Kidney epithelial cell (primary cell): ENCODE results near the gene BRCA2. TPM values are rescaled to one million over a fixed set of nuclear protein-coding genes. Genes with fewer than 3 reads are reported as not detected.

Source experiments
- DNase-seq: peaks from one replicate; pipeline ENCODE4 v3.0.0-alpha.2; 2010; ENCODE audit warnings: low read depth
- H3K27me3 ChIP-seq: 2 replicates; pipeline ENCODE4 v1.6.0; 2011; ENCODE audit warnings: low read length; ENCODE audit not compliant: control insufficient read depth, insufficient read depth
- H3K36me3 ChIP-seq: 2 replicates; pipeline ENCODE4 v1.5.1; 2011; ENCODE audit warnings: low read length; ENCODE audit not compliant: control insufficient read depth, insufficient read depth
- H3K4me3 ChIP-seq: 2 replicates; pipeline ENCODE4 v1.5.1; 2011; ENCODE audit warnings: low read depth, mild to moderate bottlenecking, control low read depth, low read length
- CTCF ChIP-seq: IDR thresholded peaks from 2 replicates; pipeline ENCODE4 v1.5.1; 2011; ENCODE audit warnings: mild to moderate bottlenecking, moderate library complexity, low read length, control low read depth, inconsistent platforms; ENCODE audit not compliant: insufficient read depth, poor library complexity, severe bottlenecking
- total RNA-seq: library from RNA; depleted of rRNA; stranded (reverse); fragments of >200 nt; gene quantifications from 2 replicates; pipeline ENCODE4 v1.2.3, GENCODE V29; 2015

Gene BRCA2
- total RNA-seq, 1 donor from 2014 or later = 6.3 TPM

DNA sequence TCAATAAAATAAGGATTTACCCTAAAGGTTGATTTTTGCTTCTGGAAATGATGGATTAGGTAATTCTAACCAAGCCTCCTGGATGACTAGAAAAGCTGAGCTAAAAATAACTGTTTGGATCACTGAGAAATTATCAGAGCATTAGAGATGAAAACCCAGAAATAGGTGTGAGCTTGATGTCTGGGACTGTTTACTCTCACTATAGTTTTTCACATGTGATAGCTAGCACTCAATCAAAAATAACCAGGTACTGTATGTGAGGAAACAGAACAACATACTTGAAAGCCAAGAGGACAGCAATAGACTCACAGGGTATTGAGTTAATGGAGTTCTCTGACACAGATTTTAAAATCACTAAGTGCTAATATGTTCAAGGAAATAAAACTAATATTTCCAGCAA lies 9.7 kb upstream of the BRCA2 start:
- no peak for DNase-seq
- H3K4me3 ChIP-seq = no peak overlapping the region
- H3K36me3 ChIP-seq = no peaks in the 10 kb centered on the region
- H3K27me3 ChIP-seq = peaks cover 2% of the 10 kb centered on the region
- TF ChIP-seq CTCF = no peak

GRCh38 chr13:32309312-32310133 lies 5.8 kb upstream of the BRCA2 start:
- no peak overlapping the region for H3K4me3 ChIP-seq
- no peaks in the 10 kb centered on the region for H3K36me3 ChIP-seq
- no peak for DNase-seq
- TF ChIP-seq CTCF = no peak
- H3K27me3 ChIP-seq = no peaks in the 10 kb centered on the region

DNA sequence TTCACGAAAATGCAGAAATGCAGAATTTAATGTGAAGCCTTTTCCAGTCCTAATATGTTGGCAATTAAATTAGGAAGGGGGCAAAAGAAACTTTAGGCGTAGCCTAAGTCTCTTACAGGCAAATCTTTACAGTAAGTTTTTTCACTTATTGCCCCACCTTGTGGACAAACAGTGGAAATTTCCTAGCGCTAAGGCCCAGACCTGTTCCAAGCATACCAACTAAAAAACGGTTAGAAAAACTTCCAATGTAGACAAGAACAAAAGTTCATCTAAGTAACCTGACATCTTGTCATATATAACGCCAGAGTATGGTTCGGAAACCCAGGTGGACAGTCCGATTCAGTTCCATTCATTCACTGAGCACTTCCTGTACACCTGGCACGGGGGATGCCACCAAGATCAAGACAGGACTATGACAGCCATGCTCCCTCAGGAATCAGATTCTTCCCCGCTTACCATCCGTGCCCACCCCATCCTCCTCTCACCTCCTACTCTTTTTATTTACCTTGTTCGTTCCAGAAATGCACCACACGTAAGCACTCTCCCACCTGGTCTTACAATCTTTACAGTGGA lies 5.1 kb upstream of the BRCA2 start:
- peak; percentile 62 for TF ChIP-seq CTCF
- no peaks in the 10 kb centered on the region for H3K27me3 ChIP-seq
- H3K4me3 ChIP-seq = no peak overlapping the region
- H3K36me3 ChIP-seq = no peaks in the 10 kb centered on the region
- DNase-seq = no peak

- DNase-seq = no peak
- TF ChIP-seq CTCF = no peak
- Histone ChIP-seq H3K4me3 (no peak overlapping the region), H3K27me3 (no peaks in the 10 kb centered on the region), H3K36me3 (no peaks in the 10 kb centered on the region)
Observed at GRCh38 chr13:32311188-32311897, 4.0 kb upstream of the BRCA2 start.

DNA sequence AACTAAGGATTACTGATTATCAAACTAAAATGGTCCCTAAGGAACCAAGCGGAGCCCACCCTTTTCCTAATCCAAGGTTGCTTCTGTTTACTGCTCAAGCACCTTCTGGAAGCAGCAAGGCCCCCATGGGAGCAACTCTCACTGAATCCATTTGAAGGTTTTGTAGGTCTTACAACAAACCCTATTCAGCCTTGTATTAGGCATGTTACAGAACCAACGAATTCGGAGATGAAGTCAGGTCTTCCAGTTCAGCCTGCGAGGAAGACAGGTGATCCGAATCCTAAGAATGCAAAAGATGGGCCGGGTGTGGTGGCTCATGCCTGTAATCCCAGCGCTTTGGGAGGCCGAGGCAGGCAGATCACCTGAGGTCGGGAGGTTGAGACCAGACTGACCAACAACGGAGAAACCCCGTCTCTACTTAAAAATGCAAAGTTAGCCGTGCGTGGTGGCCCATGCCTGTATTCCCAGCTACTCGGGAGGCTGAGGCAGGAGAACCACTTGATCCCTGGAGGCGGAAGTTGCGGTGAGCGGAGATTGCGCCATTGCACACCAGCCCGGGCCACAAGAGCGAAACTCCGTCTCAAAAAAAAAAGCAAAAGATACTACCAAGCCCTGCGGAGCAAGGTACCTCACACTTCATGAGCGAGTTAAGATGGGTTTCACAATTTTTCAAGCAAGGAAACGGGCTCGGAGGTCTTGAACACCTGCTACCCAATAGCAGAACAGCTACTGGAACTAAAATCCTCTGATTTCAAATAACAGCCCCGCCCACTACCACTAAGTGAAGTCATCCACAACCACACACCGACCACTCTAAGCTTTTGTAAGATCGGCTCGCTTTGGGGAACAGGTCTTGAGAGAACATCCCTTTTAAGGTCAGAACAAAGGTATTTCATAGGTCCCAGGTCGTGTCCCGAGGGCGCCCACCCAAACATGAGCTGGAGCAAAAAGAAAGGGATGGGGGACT lies 754 bp upstream of the BRCA2 start:
- no peak for TF ChIP-seq CTCF
- DNase-seq = no peak
- H3K4me3 ChIP-seq = peak overlapping the region; percentile 58

More for the DNA sequence above, 754 bp upstream of the BRCA2 start:
- H3K27me3 ChIP-seq = no peaks in the 10 kb centered on the region
- H3K36me3 ChIP-seq = no peaks in the 10 kb centered on the region
